WTC11 (cell line): Measurements from ENCODE around the gene CCL22. TPM values are rescaled to one million over a fixed set of nuclear protein-coding genes. Genes with fewer than 3 reads are reported as not detected.

Experiments
- ATAC-seq: fragments of 200-7000 bp; cut with Tn5 transposase; 2 replicates; pipeline ENCODE4 v1.10.0; 2021; ENCODE audit warnings: mild to moderate bottlenecking, moderate library complexity
- CTCF ChIA-PET: fragments of 300-600 bp; sonication (Branson Sonifier 250); formaldehyde crosslinking; loops from one replicate; lab custom pipeline; 2021; ENCODE audit warnings: antibody characterized with exemption; lab: Charles Lee
- POLR2A ChIA-PET: fragments of 350-600 bp; sonication (Branson Sonifier 250); formaldehyde crosslinking; loops from one replicate; lab custom pipeline; 2021; ENCODE audit warnings: antibody characterized with exemption; lab: Charles Lee
- DNase-seq: peaks from one replicate; pipeline ENCODE4 v3.0.0; 2021; ENCODE audit warnings: low spot score
- H3K27ac Mint-ChIP-seq: 2 replicates; pipeline ENCODE4 v1.8.0; 2021; ENCODE audit warnings: mixed read lengths
- H3K27me3 Mint-ChIP-seq: 2 replicates; pipeline ENCODE4 v1.8.0; 2021; ENCODE audit warnings: low read depth, mild to moderate bottlenecking, moderate library complexity, mixed read lengths
- H3K36me3 Mint-ChIP-seq: 2 replicates; pipeline ENCODE4 v1.8.0; 2021; ENCODE audit warnings: mixed read lengths
- H3K4me1 Mint-ChIP-seq: 2 replicates; pipeline ENCODE4 v1.8.0; 2022; ENCODE audit warnings: mixed read lengths
- H3K4me3 Mint-ChIP-seq: 2 replicates; pipeline ENCODE4 v1.8.0; 2021; ENCODE audit warnings: mild to moderate bottlenecking, moderate library complexity, mixed read lengths
- H3K9me3 Mint-ChIP-seq: 2 replicates; pipeline ENCODE4 v1.8.0; 2021; ENCODE audit warnings: mixed read lengths
- GRHL2 ChIP-seq: fragments of 250-450 bp; sonication (Bioruptor Pico); IDR thresholded peaks from 2 replicates; pipeline ENCODE4 v1.8.0; 2022; ENCODE audit warnings: mild to moderate bottlenecking, moderate library complexity; ENCODE audit not compliant: insufficient replicate concordance, severe bottlenecking
- JAZF1 ChIP-seq: fragments of 250-450 bp; sonication (Bioruptor Pico); IDR thresholded peaks from 2 replicates; pipeline ENCODE4 v1.9.0; 2021; ENCODE audit warnings: moderate library complexity, mild to moderate bottlenecking, inconsistent platforms
- MYBL2 ChIP-seq: sonication (generic); formaldehyde crosslinking; IDR thresholded peaks from 2 replicates; pipeline ENCODE4 v1.8.1; 2023; ENCODE audit warnings: mild to moderate bottlenecking, moderate library complexity, missing genetic modification reagents
- NR1H2 ChIP-seq: sonication (generic); formaldehyde crosslinking; IDR thresholded peaks from 2 replicates; pipeline ENCODE4 v1.9.0; 2021; ENCODE audit warnings: mild to moderate bottlenecking, moderate library complexity, missing genetic modification reagents
- SMAD3 ChIP-seq: sonication (generic); formaldehyde crosslinking; IDR thresholded peaks from 2 replicates; pipeline ENCODE4 v1.8.0; 2022; ENCODE audit warnings: missing genetic modification reagents, mild to moderate bottlenecking, borderline replicate concordance
- ZNF671 ChIP-seq: fragments of 250-450 bp; sonication (Bioruptor Pico); IDR thresholded peaks from 2 replicates; pipeline ENCODE4 v1.8.0; 2021; ENCODE audit warnings: mild to moderate bottlenecking
- total RNA-seq: library from RNA; stranded (reverse); gene quantifications from 3 replicates; pipeline ENCODE4 v1.2.3, GENCODE V29; 2021
- TF ChIP-seq, protein P1 (sequence below): fragments of 250-450 bp; sonication (Bioruptor Pico); IDR thresholded peaks from 2 replicates; pipeline ENCODE4 v1.9.0; 2021; ENCODE audit warnings: mild to moderate bottlenecking
- TF ChIP-seq, protein P2 (sequence below): sonication (generic); formaldehyde crosslinking; IDR thresholded peaks from 2 replicates; pipeline ENCODE4 v1.8.0; 2022; ENCODE audit warnings: mild to moderate bottlenecking, missing genetic modification reagents
- TF ChIP-seq, protein P3 (sequence below): sonication (generic); formaldehyde crosslinking; IDR thresholded peaks from 2 replicates; pipeline ENCODE4 v1.8.1; 2022; ENCODE audit warnings: low read depth, missing genetic modification reagents, borderline replicate concordance
- TF ChIP-seq, protein P4 (sequence below): fragments of 250-450 bp; sonication (Bioruptor Pico); IDR thresholded peaks from 2 replicates; pipeline ENCODE4 v1.9.0; 2021; ENCODE audit warnings: moderate library complexity, mild to moderate bottlenecking, inconsistent platforms, borderline replicate concordance
- TF ChIP-seq, protein P5 (sequence below): fragments of 250-450 bp; sonication (Bioruptor Pico); conservative IDR thresholded peaks from 2 replicates; pipeline ENCODE4 v1.9.0; 2021; ENCODE audit warnings: mild to moderate bottlenecking
- TF ChIP-seq, protein P6 (sequence below): sonication (generic); formaldehyde crosslinking; IDR thresholded peaks from 2 replicates; pipeline ENCODE4 v1.8.1; 2022; ENCODE audit warnings: mild to moderate bottlenecking, moderate library complexity, missing genetic modification reagents
- TF ChIP-seq, protein P7 (sequence below): sonication (generic); formaldehyde crosslinking; IDR thresholded peaks from 2 replicates; pipeline ENCODE4 v1.8.1; 2023; ENCODE audit warnings: mild to moderate bottlenecking, missing genetic modification reagents, moderate library complexity
- TF ChIP-seq, protein P8 (sequence below): sonication (generic); formaldehyde crosslinking; IDR thresholded peaks from 2 replicates; pipeline ENCODE4 v1.8.0; 2023; ENCODE audit warnings: missing genetic modification reagents, mild to moderate bottlenecking, borderline replicate concordance
- TF ChIP-seq, protein P9 (sequence below): sonication (generic); formaldehyde crosslinking; conservative IDR thresholded peaks from 2 replicates; pipeline ENCODE4 v1.8.1; 2023; ENCODE audit warnings: mild to moderate bottlenecking, low read depth, missing genetic modification reagents, moderate library complexity

Gene CCL22
- total RNA-seq, 1 experiment from 2014 or later: 0.35 TPM

DNA sequence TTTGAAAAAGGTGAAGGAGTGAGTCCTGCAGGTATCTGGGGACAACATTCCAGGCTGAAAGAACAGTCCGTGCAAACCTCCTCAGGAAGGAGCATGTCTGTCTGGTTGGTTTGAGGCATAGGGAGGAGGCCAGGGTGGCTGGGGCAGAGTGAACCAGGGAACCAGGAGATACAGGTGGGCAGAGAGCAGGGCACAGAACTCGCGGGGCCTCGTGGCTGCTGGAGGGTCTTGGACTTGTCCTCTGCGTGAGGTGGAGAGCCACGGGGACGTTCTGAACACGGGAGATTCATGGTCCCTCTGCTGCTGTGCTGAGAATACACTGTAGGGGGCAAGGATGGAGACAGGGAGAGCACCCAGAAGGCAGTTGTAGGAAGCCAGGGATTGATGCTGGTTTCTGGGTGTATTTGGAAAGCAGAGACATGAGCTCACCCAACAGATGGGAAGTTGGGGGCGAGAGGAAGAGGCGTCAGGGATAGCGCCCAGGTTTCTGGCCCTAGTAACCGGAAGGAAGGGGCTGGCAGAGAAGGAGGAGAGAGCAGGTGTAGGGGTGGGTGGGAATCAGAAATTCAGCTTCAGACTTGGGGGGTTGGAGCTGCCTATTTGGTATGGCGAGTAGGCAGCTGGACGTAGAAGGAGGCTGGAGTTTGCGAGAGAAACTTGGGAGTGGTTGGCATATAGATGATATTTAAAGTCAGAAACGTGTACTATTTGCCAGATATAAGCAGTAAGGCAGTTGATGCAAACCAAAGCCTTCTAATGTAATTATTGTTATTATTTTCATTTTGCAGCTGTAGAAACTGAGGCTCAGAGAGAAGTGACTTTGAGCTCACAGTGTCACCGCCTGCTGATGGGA is 45.6 kb downstream of the CCL22 start, which contains the start of gene CCL17:
CCL17 (plus strand) TSS at position 803 of the 853 bp plus-strand sequence. CDS start 9,166 bp downstream, outside the sequence.
- Mint-ChIP-seq H3K9me3 (no peaks in the 10 kb centered on the region), H3K4me1 (no peaks in the 10 kb centered on the region), H3K27ac (no peak within 1 kb of the TSS), H3K4me3 (no peak within 1 kb of the TSS), H3K27me3 (no peaks in the 10 kb centered on the region; the same call in 1 of the 2 replicates), H3K36me3 (no peaks in the 10 kb centered on the region)
- CTCF ChIA-PET: interaction anchor here (0.5 to 3.5 kb wide), 5 partner anchors 11 to 330 kb away, joined by 3 to 37 read pairs (median 3); partner anchors contain the start of genes CIAPIN1, COQ9 and CX3CL1
- DNase-seq (no peak), ATAC-seq (no peak)
- POLR2A ChIA-PET: interaction anchor here (0.5 kb wide), 1 partner anchor 12 kb away, joined by 3 read pairs; no protein-coding TSS in a partner anchor
- TF ChIP-seq MYBL2 (CRISPR knock-in tag): no peak
- no peak for TF ChIP-seq ZNF671
- TF ChIP-seq, protein P1, sequence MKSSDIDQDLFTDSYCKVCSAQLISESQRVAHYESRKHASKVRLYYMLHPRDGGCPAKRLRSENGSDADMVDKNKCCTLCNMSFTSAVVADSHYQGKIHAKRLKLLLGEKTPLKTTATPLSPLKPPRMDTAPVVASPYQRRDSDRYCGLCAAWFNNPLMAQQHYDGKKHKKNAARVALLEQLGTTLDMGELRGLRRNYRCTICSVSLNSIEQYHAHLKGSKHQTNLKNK (CRISPR knock-in tag): no peak
- TF ChIP-seq, protein P2, sequence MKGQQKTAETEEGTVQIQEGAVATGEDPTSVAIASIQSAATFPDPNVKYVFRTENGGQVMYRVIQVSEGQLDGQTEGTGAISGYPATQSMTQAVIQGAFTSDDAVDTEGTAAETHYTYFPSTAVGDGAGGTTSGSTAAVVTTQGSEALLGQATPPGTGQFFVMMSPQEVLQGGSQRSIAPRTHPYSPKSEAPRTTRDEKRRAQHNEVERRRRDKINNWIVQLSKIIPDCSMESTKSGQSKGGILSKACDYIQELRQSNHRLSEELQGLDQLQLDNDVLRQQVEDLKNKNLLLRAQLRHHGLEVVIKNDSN (CRISPR knock-in tag): no peak
- TF ChIP-seq, protein P3, sequence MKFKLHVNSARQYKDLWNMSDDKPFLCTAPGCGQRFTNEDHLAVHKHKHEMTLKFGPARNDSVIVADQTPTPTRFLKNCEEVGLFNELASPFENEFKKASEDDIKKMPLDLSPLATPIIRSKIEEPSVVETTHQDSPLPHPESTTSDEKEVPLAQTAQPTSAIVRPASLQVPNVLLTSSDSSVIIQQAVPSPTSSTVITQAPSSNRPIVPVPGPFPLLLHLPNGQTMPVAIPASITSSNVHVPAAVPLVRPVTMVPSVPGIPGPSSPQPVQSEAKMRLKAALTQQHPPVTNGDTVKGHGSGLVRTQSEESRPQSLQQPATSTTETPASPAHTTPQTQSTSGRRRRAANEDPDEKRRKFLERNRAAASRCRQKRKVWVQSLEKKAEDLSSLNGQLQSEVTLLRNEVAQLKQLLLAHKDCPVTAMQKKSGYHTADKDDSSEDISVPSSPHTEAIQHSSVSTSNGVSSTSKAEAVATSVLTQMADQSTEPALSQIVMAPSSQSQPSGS (CRISPR knock-in tag): no peak
- TF ChIP-seq, protein P4, sequence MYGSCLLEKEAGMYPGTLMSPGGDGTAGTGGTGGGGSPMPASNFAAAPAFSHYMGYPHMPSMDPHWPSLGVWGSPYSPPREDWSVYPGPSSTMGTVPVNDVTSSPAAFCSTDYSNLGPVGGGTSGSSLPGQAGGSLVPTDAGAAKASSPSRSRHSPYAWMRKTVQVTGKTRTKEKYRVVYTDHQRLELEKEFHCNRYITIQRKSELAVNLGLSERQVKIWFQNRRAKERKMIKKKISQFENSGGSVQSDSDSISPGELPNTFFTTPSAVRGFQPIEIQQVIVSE (CRISPR knock-in tag): no peak
- no peak for TF ChIP-seq NR1H2 (CRISPR knock-in tag)
- no peak for TF ChIP-seq SMAD3
- TF ChIP-seq, protein P5, sequence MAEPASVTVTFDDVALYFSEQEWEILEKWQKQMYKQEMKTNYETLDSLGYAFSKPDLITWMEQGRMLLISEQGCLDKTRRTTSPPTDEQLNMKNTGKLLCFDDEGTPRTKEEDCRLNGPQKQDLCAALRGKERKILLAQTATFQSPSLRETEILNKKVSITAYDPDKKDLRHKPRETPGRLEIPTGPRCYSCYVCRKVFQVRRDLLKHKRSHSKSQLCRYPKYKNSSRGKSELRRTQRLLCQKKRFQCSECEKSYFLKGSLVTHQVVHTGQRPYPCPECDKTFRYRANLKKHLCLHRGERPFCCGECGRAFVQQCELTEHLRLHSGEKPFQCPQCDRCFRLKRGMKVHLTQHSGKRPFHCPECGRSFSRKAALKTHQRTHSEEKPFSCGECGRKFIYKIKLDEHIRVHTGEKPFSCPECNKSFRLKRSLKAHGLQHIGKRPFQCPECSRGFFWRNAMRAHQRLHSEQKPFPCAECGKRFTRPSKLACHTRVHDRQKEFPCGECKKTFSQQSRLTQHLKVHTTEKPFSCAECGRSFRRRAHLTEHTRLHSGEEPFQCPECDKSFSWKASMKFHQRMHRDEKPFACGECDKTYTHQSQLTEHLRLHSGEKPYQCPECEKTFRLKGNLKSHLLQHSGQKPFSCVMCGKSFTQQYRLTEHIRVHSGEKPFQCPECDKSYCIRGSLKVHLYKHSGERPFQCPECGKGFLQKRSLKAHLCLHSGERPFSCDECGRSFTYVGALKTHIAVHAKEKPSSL (CRISPR knock-in tag): no peak
- no peak for TF ChIP-seq JAZF1

DNA sequence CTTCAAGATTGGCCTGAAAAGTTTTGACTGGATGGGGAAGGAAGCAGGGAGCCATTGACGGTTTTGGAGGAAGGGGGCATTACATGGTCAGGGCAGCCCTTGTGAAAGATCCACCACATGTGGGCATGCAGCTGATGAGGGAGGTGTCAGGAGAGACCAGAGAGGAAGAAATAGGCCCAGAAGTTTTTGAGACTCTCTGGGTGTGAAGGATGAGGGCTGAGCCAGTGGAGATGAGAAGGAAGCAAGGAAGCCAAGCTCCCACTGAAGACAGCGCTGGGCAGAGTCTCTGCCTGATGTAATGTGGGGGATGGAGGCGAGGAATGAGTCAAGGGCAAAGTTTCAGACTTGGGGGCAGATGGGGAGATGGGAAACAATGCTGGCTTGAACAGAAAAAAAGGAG is 46.5 kb downstream of the CCL22 start:
- no peaks in the 10 kb centered on the region; the same call in 1 of the 2 replicates for H3K27me3 Mint-ChIP-seq
- no peaks in the 10 kb centered on the region for H3K36me3 Mint-ChIP-seq
- no peaks in the 10 kb centered on the region for H3K9me3 Mint-ChIP-seq
- ChIA-PET CTCF (interaction anchor here (0.8 to 3.5 kb wide), 4 partner anchors 13 to 42 kb away, joined by 3 to 37 read pairs (median 6); partner anchors contain the start of genes CIAPIN1, COQ9 and CX3CL1), POLR2A (no interaction called here)
- ATAC-seq: no peak
- H3K4me1 Mint-ChIP-seq: no peaks in the 10 kb centered on the region
- H3K4me3 Mint-ChIP-seq: no peak overlapping the region
- no peak for DNase-seq
- H3K27ac Mint-ChIP-seq: no peak overlapping the region
- no peak for TF ChIP-seq GRHL2 (CRISPR knock-in tag)
- TF ChIP-seq, protein P6, sequence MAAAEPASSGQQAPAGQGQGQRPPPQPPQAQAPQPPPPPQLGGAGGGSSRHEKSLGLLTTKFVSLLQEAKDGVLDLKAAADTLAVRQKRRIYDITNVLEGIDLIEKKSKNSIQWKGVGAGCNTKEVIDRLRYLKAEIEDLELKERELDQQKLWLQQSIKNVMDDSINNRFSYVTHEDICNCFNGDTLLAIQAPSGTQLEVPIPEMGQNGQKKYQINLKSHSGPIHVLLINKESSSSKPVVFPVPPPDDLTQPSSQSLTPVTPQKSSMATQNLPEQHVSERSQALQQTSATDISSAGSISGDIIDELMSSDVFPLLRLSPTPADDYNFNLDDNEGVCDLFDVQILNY (CRISPR knock-in tag): no peak
- TF ChIP-seq, protein P7, sequence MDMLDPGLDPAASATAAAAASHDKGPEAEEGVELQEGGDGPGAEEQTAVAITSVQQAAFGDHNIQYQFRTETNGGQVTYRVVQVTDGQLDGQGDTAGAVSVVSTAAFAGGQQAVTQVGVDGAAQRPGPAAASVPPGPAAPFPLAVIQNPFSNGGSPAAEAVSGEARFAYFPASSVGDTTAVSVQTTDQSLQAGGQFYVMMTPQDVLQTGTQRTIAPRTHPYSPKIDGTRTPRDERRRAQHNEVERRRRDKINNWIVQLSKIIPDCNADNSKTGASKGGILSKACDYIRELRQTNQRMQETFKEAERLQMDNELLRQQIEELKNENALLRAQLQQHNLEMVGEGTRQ (CRISPR knock-in tag): no peak
- TF ChIP-seq, protein P8, sequence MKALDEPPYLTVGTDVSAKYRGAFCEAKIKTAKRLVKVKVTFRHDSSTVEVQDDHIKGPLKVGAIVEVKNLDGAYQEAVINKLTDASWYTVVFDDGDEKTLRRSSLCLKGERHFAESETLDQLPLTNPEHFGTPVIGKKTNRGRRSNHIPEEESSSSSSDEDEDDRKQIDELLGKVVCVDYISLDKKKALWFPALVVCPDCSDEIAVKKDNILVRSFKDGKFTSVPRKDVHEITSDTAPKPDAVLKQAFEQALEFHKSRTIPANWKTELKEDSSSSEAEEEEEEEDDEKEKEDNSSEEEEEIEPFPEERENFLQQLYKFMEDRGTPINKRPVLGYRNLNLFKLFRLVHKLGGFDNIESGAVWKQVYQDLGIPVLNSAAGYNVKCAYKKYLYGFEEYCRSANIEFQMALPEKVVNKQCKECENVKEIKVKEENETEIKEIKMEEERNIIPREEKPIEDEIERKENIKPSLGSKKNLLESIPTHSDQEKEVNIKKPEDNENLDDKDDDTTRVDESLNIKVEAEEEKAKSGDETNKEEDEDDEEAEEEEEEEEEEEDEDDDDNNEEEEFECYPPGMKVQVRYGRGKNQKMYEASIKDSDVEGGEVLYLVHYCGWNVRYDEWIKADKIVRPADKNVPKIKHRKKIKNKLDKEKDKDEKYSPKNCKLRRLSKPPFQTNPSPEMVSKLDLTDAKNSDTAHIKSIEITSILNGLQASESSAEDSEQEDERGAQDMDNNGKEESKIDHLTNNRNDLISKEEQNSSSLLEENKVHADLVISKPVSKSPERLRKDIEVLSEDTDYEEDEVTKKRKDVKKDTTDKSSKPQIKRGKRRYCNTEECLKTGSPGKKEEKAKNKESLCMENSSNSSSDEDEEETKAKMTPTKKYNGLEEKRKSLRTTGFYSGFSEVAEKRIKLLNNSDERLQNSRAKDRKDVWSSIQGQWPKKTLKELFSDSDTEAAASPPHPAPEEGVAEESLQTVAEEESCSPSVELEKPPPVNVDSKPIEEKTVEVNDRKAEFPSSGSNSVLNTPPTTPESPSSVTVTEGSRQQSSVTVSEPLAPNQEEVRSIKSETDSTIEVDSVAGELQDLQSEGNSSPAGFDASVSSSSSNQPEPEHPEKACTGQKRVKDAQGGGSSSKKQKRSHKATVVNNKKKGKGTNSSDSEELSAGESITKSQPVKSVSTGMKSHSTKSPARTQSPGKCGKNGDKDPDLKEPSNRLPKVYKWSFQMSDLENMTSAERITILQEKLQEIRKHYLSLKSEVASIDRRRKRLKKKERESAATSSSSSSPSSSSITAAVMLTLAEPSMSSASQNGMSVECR (CRISPR knock-in tag): no peak
- TF ChIP-seq, protein P9, sequence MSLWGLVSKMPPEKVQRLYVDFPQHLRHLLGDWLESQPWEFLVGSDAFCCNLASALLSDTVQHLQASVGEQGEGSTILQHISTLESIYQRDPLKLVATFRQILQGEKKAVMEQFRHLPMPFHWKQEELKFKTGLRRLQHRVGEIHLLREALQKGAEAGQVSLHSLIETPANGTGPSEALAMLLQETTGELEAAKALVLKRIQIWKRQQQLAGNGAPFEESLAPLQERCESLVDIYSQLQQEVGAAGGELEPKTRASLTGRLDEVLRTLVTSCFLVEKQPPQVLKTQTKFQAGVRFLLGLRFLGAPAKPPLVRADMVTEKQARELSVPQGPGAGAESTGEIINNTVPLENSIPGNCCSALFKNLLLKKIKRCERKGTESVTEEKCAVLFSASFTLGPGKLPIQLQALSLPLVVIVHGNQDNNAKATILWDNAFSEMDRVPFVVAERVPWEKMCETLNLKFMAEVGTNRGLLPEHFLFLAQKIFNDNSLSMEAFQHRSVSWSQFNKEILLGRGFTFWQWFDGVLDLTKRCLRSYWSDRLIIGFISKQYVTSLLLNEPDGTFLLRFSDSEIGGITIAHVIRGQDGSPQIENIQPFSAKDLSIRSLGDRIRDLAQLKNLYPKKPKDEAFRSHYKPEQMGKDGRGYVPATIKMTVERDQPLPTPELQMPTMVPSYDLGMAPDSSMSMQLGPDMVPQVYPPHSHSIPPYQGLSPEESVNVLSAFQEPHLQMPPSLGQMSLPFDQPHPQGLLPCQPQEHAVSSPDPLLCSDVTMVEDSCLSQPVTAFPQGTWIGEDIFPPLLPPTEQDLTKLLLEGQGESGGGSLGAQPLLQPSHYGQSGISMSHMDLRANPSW (CRISPR knock-in tag): no peak
